Measurements from ENCODE around the gene DOC2B. TPM values are rescaled to one million over a fixed set of nuclear protein-coding genes. Genes with fewer than 3 reads are reported as not detected.

Gene DOC2B
- total RNA-seq, 4 donors from 2014 or later, result 5.3 to 45.6 (median 20.5) TPM

- TF ChIP-seq CTCF (IDR thresholded peaks at IDR 0.05; ENCODE audit: low read depth), result no peak
These were observed 23.8 kb upstream of the DOC2B start for GRCh38 chr17:205148-205669.

- TF ChIP-seq CTCF (IDR thresholded peaks at IDR 0.05; ENCODE audit: low read depth), result no peak
These were observed 23.1 kb upstream of the DOC2B start for GRCh38 chr17:204427-205147.

- TF ChIP-seq CTCF (IDR thresholded peaks at IDR 0.05; ENCODE audit: low read depth), result no peak
These were observed 21.1 kb upstream of the DOC2B start for GRCh38 chr17:202501-202951.

- TF ChIP-seq CTCF (IDR thresholded peaks at IDR 0.05; ENCODE audit: low read depth), result no peak
These were observed 19.1 kb upstream of the DOC2B start for GRCh38 chr17:200586-200985.

GRCh38 chr17:199806-200545 lies 18.5 kb upstream of the DOC2B start:
- no peak for TF ChIP-seq CTCF (IDR thresholded peaks at IDR 0.05; ENCODE audit: low read depth)

GRCh38 chr17:199191-199604 lies 17.7 kb upstream of the DOC2B start:
- TF ChIP-seq CTCF (IDR thresholded peaks at IDR 0.05; ENCODE audit: low read depth), result no peak

GRCh38 chr17:197352-197751 lies 15.9 kb upstream of the DOC2B start:
- TF ChIP-seq CTCF (IDR thresholded peaks at IDR 0.05; ENCODE audit: low read depth), result no peak

Data from subcutaneous adipose tissue (tissue), 4 donors.